Measurements from ENCODE around the gene TAF7.
"Not testable (repeated sequence)": the region's sequence is repeated elsewhere in the genome, so short reads cannot be mapped to it uniquely, and the experiment has no call there.

TAF7 gene

GRCh38 chr5:141345327-141345726, 24.7 kb upstream of the TAF7 start:
- FAIRE-seq, result no peak
- DNase-seq (ENCODE audit: insufficient read length, low spot score), result no peak
- TF ChIP-seq CTCF (IDR thresholded peaks at IDR 0.05; ENCODE audit: insufficient read depth, missing control alignments), result no peak

DNA sequence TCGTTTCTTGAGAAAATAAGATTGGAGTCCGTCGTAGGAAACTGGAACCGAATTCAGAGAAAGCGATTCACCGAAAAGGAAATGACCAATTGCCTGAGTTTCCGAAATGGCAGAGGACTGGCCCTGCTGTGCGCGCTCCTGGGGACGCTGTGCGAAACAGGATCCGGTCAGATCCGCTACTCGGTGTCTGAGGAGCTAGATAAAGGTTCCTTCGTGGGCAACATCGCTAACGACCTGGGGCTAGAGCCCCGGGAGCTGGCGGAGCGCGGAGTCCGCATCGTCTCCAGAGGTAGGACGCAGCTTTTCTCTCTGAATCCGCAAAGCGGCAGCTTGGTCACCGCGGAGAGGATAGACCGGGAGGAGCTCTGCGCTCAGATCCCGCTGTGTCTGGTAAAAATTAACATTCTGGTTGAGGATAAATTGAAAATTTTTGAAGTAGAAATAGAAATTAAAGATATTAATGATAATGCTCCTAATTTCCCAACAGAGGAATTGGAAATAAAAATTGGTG, 23.4 kb upstream of the TAF7 start:
- FAIRE-seq (no peak), DNase-seq (ENCODE audit: insufficient read length, low spot score) (no peak)
- no peak for TF ChIP-seq CTCF (IDR thresholded peaks at IDR 0.05; ENCODE audit: insufficient read depth, missing control alignments)

GRCh38 chr5:141343242-141343952, 22.8 kb upstream of the TAF7 start, which contains the start of gene PCDHGA3:
PCDHGA3 (plus strand) TSS chr5:141343829; CDS start chr5:141344034, 205 bp downstream.
- no peak for DNase-seq (ENCODE audit: insufficient read length, low spot score)
- no peak for FAIRE-seq
- TF ChIP-seq CTCF (IDR thresholded peaks at IDR 0.05; ENCODE audit: insufficient read depth, missing control alignments), result no peak

DNA sequence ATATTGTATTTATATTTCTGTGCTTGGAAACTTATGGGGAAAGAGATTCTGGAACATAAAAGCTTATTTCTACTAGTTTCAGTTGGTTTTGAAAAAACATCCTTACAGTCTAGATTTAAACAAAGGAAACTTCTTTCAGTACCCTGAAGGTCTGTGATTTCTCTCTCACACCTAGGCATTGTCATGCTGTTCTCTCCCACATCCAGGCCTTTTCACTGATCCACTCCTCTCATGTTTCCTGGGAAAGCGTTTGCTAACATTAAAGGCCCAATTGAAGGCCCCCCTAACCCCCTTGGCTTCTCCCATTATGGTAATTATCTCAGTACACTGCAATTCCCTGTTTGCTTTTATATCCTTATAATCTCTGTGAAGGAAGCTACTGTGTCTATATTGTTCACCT, 22.2 kb upstream of the TAF7 start:
- no peak for TF ChIP-seq CTCF (IDR thresholded peaks at IDR 0.05; ENCODE audit: insufficient read depth, missing control alignments)
- DNase-seq (ENCODE audit: insufficient read length, low spot score) (no peak), FAIRE-seq (no peak)

- DNase-seq (ENCODE audit: insufficient read length, low spot score); FAIRE-seq: not testable (repeated sequence)
Observed at GRCh38 chr5:141340781-141341354, 20.3 kb upstream of the TAF7 start.

GRCh38 chr5:141338538-141339306, 18.1 kb upstream of the TAF7 start, which contains the start of gene PCDHGA2:
PCDHGA2 (plus strand) TSS chr5:141338760.
- FAIRE-seq, result no peak
- no peak for DNase-seq (ENCODE audit: insufficient read length, low spot score)

GRCh38 chr5:141332571-141332970, 12.0 kb upstream of the TAF7 start:
- DNase-seq (ENCODE audit: insufficient read length, low spot score); FAIRE-seq: not testable (repeated sequence)

More at GRCh38 chr5:141338538-141339306, 18.1 kb upstream of the TAF7 start, which contains the start of gene PCDHGA2:
- TF ChIP-seq CTCF (IDR thresholded peaks at IDR 0.05; ENCODE audit: insufficient read depth, missing control alignments), result peak; percentile 38

Measured in D721Med (cell line).